Fibroblast of skin of left quadriceps (primary cell): ENCODE measurements around the gene PAPLN.
A peak's percentile ranks its signal among the peaks of the same experiment; 100 is the strongest.
"Not testable (repeated sequence)": the region's sequence is repeated elsewhere in the genome, so short reads cannot be mapped to it uniquely, and the experiment has no call there.

Experiments used
- DNase-seq, 2 experiments: peaks; one replicate each; pipeline ENCODE4 v3.0.0-alpha.2; 2013; ENCODE audit warnings: low read depth in 2 of 2

PAPLN gene

DNA sequence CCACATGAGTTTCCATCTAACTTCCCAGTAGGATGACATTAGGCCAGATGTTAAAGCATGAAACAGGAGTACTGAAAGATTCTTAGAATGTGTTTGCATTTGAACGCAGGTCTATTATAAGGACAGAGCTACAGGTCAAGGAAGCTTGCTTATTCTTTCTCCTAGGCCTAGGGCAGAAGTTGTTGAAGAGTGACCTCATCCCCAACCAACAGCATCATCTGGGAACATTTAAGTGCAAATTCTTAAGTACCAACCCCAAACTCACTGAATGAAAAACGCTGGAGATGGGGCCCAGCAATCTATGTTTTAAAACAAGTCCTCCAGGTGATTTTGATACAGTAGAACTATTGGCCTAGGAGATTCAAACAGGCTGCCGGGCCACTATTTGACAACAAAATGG, 52.4 kb downstream of the PAPLN start:
- DNase-seq, result no peak

- DNase-seq, result no peak
Observed at GRCh38 chr14:73290279-73290678, 53.0 kb downstream of the PAPLN start.

DNA sequence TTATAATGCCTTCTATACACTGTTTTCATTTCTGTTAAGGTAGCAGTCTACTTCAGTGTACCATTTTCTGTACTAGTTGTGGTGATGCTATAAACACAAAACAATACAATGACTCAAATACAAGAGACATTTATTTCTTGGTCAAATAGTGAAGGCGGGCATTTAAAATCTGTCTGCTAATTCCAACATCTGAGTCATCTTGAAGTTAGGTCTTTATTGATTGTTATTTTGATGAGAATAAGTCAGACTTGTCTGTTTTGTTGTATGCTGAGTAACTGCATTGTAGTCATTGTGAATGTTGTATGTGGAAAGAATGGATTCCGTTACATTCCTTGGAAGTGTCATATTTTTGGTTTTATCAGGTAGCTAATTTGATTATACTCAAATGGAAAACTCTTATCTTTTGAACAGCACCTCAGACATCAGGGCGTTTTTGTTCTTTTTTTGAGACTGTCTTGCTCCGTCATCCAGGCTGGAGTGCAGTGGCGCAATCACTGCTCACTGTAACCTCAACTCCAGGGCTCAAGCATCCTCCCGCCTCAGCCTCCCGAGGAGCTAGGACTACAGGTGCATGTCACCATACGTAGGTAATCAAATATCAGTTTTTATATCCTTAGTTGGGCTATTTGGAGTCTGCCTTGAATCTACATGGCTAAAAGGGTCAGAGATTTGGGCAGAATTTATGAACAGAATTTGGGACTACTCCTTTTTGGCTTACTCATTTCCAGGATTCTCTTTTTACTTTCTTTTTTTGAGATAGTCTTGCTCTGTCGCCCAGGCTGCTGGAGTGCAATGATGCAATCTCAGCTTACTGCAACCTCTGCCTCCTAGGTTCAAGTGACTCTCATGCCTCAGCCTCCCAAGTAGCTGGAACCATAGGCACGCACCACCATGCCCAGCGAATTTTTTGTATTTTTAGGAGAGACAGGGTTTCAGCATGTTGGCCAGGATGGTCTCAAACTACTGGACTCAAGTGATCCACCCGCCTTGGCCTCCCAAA, 56.8 kb downstream of the PAPLN start:
- DNase-seq, result no peak

GRCh38 chr14:73295198-73295796, 58.0 kb downstream of the PAPLN start:
- peak in 1 of 2 experiments; percentile 11 for DNase-seq

- no peak for DNase-seq
Observed at GRCh38 chr14:73305499-73305898, 68.2 kb downstream of the PAPLN start.

- DNase-seq, result no peak
Observed at GRCh38 chr14:73307261-73307660, 70.0 kb downstream of the PAPLN start.

DNA sequence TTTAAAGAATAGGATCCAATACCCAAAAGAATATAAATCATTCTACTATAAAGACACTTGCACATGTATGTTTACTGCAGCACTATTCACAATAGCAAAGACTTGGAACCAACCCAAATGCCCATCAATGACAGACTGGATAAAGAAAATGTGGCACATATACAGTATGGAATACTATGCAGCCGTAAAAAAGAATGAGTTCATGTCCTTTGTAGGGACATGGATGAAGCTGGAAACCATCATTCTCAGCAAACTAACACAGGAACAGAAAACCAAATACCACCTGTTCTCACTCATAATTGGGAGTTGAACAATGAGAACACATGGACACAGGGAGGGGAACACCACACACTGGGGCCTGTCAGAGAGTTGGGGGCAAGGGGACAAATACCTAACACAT, 71.9 kb downstream of the PAPLN start:
- DNase-seq, result not testable (repeated sequence)

DNA sequence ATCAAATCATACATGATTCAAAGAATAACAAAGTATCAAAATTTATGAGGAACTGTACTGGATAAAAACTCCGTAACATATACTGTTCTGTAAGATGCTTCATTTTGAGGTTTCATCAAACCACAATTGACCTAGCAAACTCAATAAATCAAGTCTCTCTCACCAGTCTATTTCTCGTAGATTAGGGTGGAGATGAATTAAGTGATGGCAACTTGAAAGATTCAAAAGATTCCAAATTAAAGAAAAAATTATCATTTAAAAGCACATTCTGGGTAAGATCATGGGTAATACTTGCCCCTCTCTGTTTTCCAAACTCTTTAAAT, 74.4 kb downstream of the PAPLN start:
- DNase-seq, result no peak

DNA sequence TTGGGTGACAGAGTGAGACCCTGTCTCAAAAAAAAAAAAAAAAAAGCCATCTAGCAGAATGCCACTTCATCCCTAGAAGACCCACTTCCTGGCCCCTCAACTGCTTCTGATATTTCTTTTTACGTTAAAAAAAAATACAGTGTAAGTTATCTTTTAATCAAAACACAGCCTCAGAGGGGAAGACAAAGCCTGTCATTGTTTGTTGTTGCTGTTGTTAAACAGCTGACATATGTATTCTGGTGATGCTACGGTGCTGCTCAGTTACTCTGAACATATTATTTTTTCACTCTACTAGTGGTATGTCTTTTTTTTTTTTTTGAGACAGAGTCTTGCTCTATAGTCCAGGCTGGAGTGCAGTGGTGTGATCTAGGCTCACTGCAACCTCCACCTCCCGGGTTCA, 75.4 kb downstream of the PAPLN start:
- no peak for DNase-seq

- DNase-seq, result no peak
Observed at GRCh38 chr14:73313151-73313550, 75.8 kb downstream of the PAPLN start.

GRCh38 chr14:73323896-73324399, 86.6 kb downstream of the PAPLN start:
- no peak for DNase-seq
